Hepatocyte (in vitro differentiated cells): ENCODE measurements around the gene CLIC3. TPM values are rescaled to one million over a fixed set of nuclear protein-coding genes. Genes with fewer than 3 reads are reported as not detected.

ENCODE experiments used
- DNase-seq: peaks from one replicate; pipeline ENCODE4 v3.0.0-alpha.2; 2016; ENCODE audit warnings: low spot score
- H2AFZ ChIP-seq: fragments of 200-600 bp; sonication (generic); 2 replicates; pipeline ENCODE4 v1.6.0; 2016; ENCODE audit warnings: antibody characterized with exemption, mild to moderate bottlenecking
- H3K27ac ChIP-seq: fragments of 200-600 bp; sonication (generic); 2 replicates; pipeline ENCODE4 v1.5.1; 2016; ENCODE audit warnings: mild to moderate bottlenecking
- H3K27me3 ChIP-seq: fragments of 200-600 bp; sonication (generic); 2 replicates; pipeline ENCODE4 v1.6.1; 2016
- H3K36me3 ChIP-seq: fragments of 200-600 bp; sonication (generic); replicated peaks from 2 replicates; pipeline ENCODE4 v1.5.1; 2016; ENCODE audit warnings: low read depth; ENCODE audit not compliant: insufficient read depth
- H3K4me1 ChIP-seq: fragments of 200-600 bp; sonication (generic); 2 replicates; pipeline ENCODE4 v1.5.1; 2016; ENCODE audit warnings: mild to moderate bottlenecking, moderate library complexity; ENCODE audit not compliant: insufficient read depth
- H3K4me2 ChIP-seq: fragments of 200-600 bp; sonication (generic); 2 replicates; pipeline ENCODE4 v1.6.0; 2016
- H3K4me3 ChIP-seq: fragments of 200-600 bp; sonication (generic); 2 replicates; pipeline ENCODE4 v1.5.1; 2016; ENCODE audit warnings: mild to moderate bottlenecking
- H3K79me2 ChIP-seq: fragments of 200-600 bp; sonication (generic); 2 replicates; pipeline ENCODE4 v1.6.0; 2017; ENCODE audit warnings: mild to moderate bottlenecking
- H3K9me2 ChIP-seq: fragments of 200-600 bp; sonication (generic); replicated peaks from 2 replicates; pipeline ENCODE4 v1.6.0; 2017; ENCODE audit warnings: mild to moderate bottlenecking; ENCODE audit not compliant: insufficient read depth
- H3K9me3 ChIP-seq: fragments of 200-600 bp; sonication (generic); 2 replicates; pipeline ENCODE4 v1.5.1; 2016; ENCODE audit warnings: low read depth, mild to moderate bottlenecking
- H4K20me1 ChIP-seq: fragments of 200-600 bp; sonication (generic); 2 replicates; pipeline ENCODE4 v1.6.0; 2016; ENCODE audit warnings: mild to moderate bottlenecking; ENCODE audit not compliant: insufficient read depth, poor library complexity, severe bottlenecking
- EZH2 ChIP-seq: fragments of 200-600 bp; sonication (generic); IDR thresholded peaks from 2 replicates; pipeline ENCODE4 v1.6.1; 2016; ENCODE audit warnings: antibody characterized with exemption, mild to moderate bottlenecking, borderline replicate concordance
- EZH2phosphoT487 ChIP-seq: fragments of 200-600 bp; sonication (generic); IDR thresholded peaks from one replicate; pipeline ENCODE4 v1.6.1; 2018; ENCODE audit warnings: antibody characterized with exemption, mild to moderate bottlenecking, low read depth, moderate library complexity; ENCODE audit not compliant: unreplicated experiment, severe bottlenecking
- WGBS: methylation state at CpG from one replicate; pipeline ENCODE4 v1.1.6; 2016; ENCODE audit warnings: low lambda C conversion rate; ENCODE audit errors: missing lambda C conversion rate; 5-methylcytosine and 5-hydroxymethylcytosine counted together
- polyA plus RNA-seq: library from polyadenylated mRNA; unstranded; fragments of >200 nt; fragmentation: Nextera tagmentation; extraction: Ambion mirVana; gene quantifications from 2 replicates; pipeline ENCODE4 v1.2.1, GENCODE V29; 2016
- total RNA-seq: library from RNA; depleted of rRNA; stranded (reverse); fragments of >200 nt; gene quantifications from 2 replicates; pipeline ENCODE4 v1.2.3, GENCODE V29; 2014
- TF ChIP-seq, protein P1 (sequence below): fragments of 200-600 bp; sonication (generic); IDR thresholded peaks from 2 replicates; pipeline ENCODE4 v1.5.1; 2016; ENCODE audit warnings: antibody characterized with exemption, mild to moderate bottlenecking; ENCODE audit not compliant: poor library complexity

The CLIC3 gene
- total and polyA plus RNA-seq, 2 experiments from 2014 or later, result 6.6 to 45.0 TPM

DNA sequence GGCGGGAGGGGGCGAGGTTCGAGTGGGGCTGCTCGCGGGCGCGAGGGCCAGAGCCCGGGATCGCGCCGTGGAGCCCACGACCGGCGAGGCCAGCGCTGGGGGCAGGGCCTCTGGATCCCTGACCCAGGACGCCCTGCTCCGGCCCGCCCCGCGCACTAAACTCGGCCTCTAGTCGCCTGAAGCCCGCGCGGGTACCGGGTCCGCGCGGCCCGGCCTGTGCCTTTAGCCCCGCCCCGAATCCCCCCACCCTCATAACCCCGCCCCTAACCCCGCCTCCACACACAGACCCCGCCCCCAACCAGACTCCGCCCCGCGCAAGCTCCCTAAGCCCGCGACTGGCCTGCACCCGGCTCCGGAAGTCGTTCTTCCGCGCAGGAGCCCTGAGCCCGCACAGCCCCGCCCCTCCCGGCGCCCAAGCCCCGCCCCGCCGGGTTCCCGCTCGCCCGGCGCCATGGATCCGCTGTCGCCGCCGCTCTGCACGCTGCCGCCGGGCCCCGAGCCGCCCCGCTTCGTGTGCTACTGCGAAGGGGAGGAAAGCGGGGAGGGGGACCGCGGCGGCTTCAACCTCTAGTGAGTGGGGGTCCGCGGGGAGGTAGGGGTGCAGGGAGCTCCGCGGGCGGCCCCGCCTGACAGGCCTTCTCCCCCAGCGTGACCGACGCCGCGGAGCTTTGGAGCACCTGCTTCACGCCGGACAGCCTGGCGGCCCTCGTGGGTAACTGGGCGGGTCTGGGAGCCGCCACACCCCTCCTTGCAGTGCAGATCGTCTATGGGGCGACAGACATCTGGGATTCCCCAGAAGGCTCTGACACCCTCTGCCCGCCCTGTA, 4.2 kb downstream of the CLIC3 start, which contains the start of gene PAXX:
Gene PAXX (plus strand): TSS at position 430 of the 826 bp plus-strand sequence. CDS start 22 bp downstream, at position 452.
- peak within 1 kb of the TSS; percentile 67 for H3K4me3 ChIP-seq
- DNase-seq, result peak; percentile 96
- H3K4me1 ChIP-seq, result peaks cover 16% of the 10 kb centered on the region
- no peaks in the 10 kb centered on the region for H4K20me1 ChIP-seq
- no peaks in the 10 kb centered on the region for H3K36me3 ChIP-seq
- H3K27me3 ChIP-seq, result no peaks in the 10 kb centered on the region
- peaks cover 7% of the 10 kb centered on the region for H3K79me2 ChIP-seq
- TF ChIP-seq EZH2phosphoT487, result no peak
- TF ChIP-seq EZH2, result no peak
- TF ChIP-seq, protein P1, sequence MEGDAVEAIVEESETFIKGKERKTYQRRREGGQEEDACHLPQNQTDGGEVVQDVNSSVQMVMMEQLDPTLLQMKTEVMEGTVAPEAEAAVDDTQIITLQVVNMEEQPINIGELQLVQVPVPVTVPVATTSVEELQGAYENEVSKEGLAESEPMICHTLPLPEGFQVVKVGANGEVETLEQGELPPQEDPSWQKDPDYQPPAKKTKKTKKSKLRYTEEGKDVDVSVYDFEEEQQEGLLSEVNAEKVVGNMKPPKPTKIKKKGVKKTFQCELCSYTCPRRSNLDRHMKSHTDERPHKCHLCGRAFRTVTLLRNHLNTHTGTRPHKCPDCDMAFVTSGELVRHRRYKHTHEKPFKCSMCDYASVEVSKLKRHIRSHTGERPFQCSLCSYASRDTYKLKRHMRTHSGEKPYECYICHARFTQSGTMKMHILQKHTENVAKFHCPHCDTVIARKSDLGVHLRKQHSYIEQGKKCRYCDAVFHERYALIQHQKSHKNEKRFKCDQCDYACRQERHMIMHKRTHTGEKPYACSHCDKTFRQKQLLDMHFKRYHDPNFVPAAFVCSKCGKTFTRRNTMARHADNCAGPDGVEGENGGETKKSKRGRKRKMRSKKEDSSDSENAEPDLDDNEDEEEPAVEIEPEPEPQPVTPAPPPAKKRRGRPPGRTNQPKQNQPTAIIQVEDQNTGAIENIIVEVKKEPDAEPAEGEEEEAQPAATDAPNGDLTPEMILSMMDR, result no peak
- peak within 1 kb of the TSS; percentile 87 for H3K27ac ChIP-seq
- H3K9me2 ChIP-seq, result no peaks in the 10 kb centered on the region
- H2AFZ ChIP-seq, result peak within 1 kb of the TSS; percentile 85
- H3K9me3 ChIP-seq, result no peaks in the 10 kb centered on the region
- 4% methylated on average over 19 of the region's 92 CpGs for WGBS
- H3K4me2 ChIP-seq, result peak within 1 kb of the TSS; percentile 85

DNA sequence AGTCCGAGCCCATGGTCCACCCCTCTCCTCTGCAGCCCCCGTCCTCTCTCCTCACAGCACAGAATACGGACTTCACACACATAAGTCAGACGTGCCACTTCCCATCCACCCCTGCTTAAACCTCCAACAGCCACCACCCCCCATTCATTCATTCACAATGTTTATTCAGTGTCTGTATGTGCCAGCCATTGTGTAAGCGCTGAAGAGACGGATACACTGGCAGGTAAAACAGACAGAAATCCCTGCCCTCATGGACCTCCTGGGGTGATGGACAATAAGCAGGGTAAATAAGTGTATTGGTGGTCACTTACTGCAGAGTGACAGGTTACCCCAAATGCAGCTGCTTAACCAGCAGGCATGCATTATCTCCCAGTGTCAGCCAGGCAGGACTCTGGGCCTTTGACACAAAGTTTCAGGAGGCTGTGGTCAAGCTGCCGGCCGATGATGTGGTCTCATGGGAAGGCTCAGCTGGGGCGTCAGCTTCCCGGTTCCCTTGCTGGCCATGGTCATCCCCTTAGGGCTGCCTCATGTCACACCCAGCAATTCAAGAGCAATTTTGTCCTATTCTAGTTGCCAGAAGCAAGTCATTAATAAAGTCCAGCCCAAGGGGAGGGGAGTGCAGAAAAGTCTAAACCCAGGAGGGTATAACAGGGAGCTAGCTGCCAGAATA, 6.0 kb downstream of the CLIC3 start:
- H3K36me3 ChIP-seq, result no peaks in the 10 kb centered on the region
- H3K9me2 ChIP-seq, result no peaks in the 10 kb centered on the region
- H3K9me3 ChIP-seq, result no peaks in the 10 kb centered on the region

DNA sequence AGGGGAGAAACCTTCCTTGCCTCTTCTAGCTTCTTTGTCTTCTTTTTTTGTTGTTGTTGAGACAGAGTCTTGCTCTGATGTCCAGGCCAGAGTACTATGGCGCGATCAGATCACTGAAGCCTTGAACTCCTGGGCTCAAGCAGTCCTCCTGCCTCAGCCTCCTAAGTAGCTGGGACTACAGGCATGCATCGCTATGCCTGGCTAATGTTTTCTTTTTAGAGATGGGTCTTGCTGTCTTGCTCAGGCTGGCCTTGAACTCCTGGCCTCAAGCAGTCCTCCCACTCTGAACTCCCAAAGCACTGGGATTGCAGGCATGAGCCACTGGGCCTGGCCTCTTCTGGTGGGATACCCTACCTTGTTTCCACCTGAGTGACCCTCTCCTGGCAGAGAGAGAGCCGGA, 7.5 kb downstream of the CLIC3 start:
- peaks cover 3% of the 10 kb centered on the region for H3K4me1 ChIP-seq
- H3K27me3 ChIP-seq, result peaks cover 15% of the 10 kb centered on the region
- TF ChIP-seq, protein P1, result no peak
- TF ChIP-seq EZH2, result no peak
- TF ChIP-seq EZH2phosphoT487, result no peak
- WGBS, result 95% methylated on average over 4 of the region's 4 CpGs
- H2AFZ ChIP-seq, result no peak overlapping the region
- no peak overlapping the region for H3K4me3 ChIP-seq
- peaks cover 7% of the 10 kb centered on the region for H3K79me2 ChIP-seq
- DNase-seq, result no peak
- H4K20me1 ChIP-seq, result no peaks in the 10 kb centered on the region
- H3K9me3 ChIP-seq, result no peaks in the 10 kb centered on the region
- H3K27ac ChIP-seq, result no peak overlapping the region
- no peak overlapping the region for H3K4me2 ChIP-seq
- H3K36me3 ChIP-seq, result no peaks in the 10 kb centered on the region
- no peaks in the 10 kb centered on the region for H3K9me2 ChIP-seq

More for the DNA sequence above, 6.0 kb downstream of the CLIC3 start:
- Histone ChIP-seq H3K4me2 (no peak overlapping the region), H4K20me1 (no peaks in the 10 kb centered on the region), H2AFZ (no peak overlapping the region), H3K27me3 (peaks cover 10% of the 10 kb centered on the region), H3K4me3 (no peak overlapping the region), H3K79me2 (peaks cover 7% of the 10 kb centered on the region), H3K4me1 (peaks cover 3% of the 10 kb centered on the region), H3K27ac (no peak overlapping the region)
- no peak for TF ChIP-seq EZH2
- TF ChIP-seq, protein P1, result no peak
- DNase-seq, result no peak
- 77% methylated on average over 10 of the region's 10 CpGs for WGBS
